ENCODE results near the gene AP1S1.

GRCh38 chr7:101140339-101140699 is 14.0 kb upstream of the AP1S1 start:
- TF ChIP-seq CTCF (IDR thresholded peaks at IDR 0.05): no peak
- TF ChIP-seq POLR2A (IDR thresholded peaks at IDR 0.05): no peak

Data from breast epithelium (tissue), 3 donors.